HG03469 (cell line): ENCODE data around the gene CPT2.

ENCODE experiments used
- ATAC-seq: cut with Tn5 transposase; IDR thresholded peaks from one replicate; pipeline ENCODE4 v1.9.1; 2021; ENCODE audit warnings: mild to moderate bottlenecking, moderate library complexity, moderate number of reproducible peaks; ENCODE audit not compliant: unreplicated experiment

Gene CPT2

GRCh38 chr1:53196485-53197290 lies at the start of gene CPT2:
Gene CPT2, plus strand, starts transcription at chr1:53196824. Its CDS starts 120 bp downstream, at chr1:53196944.
- peak; percentile 94 for ATAC-seq

GRCh38 chr1:53147174-53147573 lies 49.5 kb upstream of the CPT2 start:
- no peak for ATAC-seq

- no peak for ATAC-seq
These were observed 48.5 kb upstream of the CPT2 start for GRCh38 chr1:53148123-53148522.

GRCh38 chr1:53153752-53154151 lies 42.9 kb upstream of the CPT2 start:
- ATAC-seq: no peak

GRCh38 chr1:53154859-53155438 lies 41.7 kb upstream of the CPT2 start:
- ATAC-seq: no peak

GRCh38 chr1:53155534-53155933 lies 41.1 kb upstream of the CPT2 start:
- ATAC-seq: no peak

- ATAC-seq: no peak
These were observed 40.7 kb upstream of the CPT2 start for GRCh38 chr1:53155945-53156344.

GRCh38 chr1:53156783-53157182 lies 39.8 kb upstream of the CPT2 start:
- no peak for ATAC-seq

- no peak for ATAC-seq
These were observed 37.7 kb upstream of the CPT2 start for GRCh38 chr1:53158900-53159299.

GRCh38 chr1:53160924-53161378 lies 35.7 kb upstream of the CPT2 start:
- no peak for ATAC-seq

- ATAC-seq: no peak
These were observed 34.0 kb upstream of the CPT2 start for GRCh38 chr1:53162621-53163020.

GRCh38 chr1:53163291-53163768 lies 33.3 kb upstream of the CPT2 start:
- ATAC-seq: no peak

- no peak for ATAC-seq
These were observed 31.1 kb upstream of the CPT2 start for GRCh38 chr1:53165408-53165961.

- no peak for ATAC-seq
These were observed 30.3 kb upstream of the CPT2 start for GRCh38 chr1:53166366-53166765.

GRCh38 chr1:53166912-53167311 lies 29.7 kb upstream of the CPT2 start:
- no peak for ATAC-seq

- ATAC-seq: no peak
These were observed 24.0 kb upstream of the CPT2 start for GRCh38 chr1:53172426-53173128.

- no peak for ATAC-seq
These were observed 21.4 kb upstream of the CPT2 start for GRCh38 chr1:53174971-53175913.

GRCh38 chr1:53176452-53177208 lies 20.0 kb upstream of the CPT2 start:
- ATAC-seq: no peak

- no peak for ATAC-seq
These were observed 16.4 kb upstream of the CPT2 start for GRCh38 chr1:53180226-53180625.

GRCh38 chr1:53180951-53181350 lies 15.7 kb upstream of the CPT2 start:
- ATAC-seq: no peak
